Vagina (tissue), 2 donors: ENCODE results near the gene STIM1.

ENCODE experiments used
- POLR2A ChIP-seq, 2 donors: fragments of 450-650 bp; IDR thresholded peaks; one replicate each; pipeline ENCODE4 v1.6.1; 2017; ENCODE audit warnings: antibody characterized with exemption in 2 of 2, mild to moderate bottlenecking in 2 of 2, moderate library complexity in 2 of 2
- TF ChIP-seq, protein P1 (sequence below), 3 experiments: fragments of 450-650 bp in 2 of 3; fragments of 200-600 bp in 1 of 3; sonication (generic) in 1 of 3; IDR thresholded peaks; one replicate each; pipeline ENCODE4 v1.5.1; 2017 to 2019; ENCODE audit warnings: antibody characterized with exemption in 3 of 3, mild to moderate bottlenecking in 2 of 3, moderate library complexity in 2 of 3

- TF ChIP-seq, protein P1, sequence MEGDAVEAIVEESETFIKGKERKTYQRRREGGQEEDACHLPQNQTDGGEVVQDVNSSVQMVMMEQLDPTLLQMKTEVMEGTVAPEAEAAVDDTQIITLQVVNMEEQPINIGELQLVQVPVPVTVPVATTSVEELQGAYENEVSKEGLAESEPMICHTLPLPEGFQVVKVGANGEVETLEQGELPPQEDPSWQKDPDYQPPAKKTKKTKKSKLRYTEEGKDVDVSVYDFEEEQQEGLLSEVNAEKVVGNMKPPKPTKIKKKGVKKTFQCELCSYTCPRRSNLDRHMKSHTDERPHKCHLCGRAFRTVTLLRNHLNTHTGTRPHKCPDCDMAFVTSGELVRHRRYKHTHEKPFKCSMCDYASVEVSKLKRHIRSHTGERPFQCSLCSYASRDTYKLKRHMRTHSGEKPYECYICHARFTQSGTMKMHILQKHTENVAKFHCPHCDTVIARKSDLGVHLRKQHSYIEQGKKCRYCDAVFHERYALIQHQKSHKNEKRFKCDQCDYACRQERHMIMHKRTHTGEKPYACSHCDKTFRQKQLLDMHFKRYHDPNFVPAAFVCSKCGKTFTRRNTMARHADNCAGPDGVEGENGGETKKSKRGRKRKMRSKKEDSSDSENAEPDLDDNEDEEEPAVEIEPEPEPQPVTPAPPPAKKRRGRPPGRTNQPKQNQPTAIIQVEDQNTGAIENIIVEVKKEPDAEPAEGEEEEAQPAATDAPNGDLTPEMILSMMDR (IDR thresholded peaks at IDR 0.05) = no peak
- no peak for TF ChIP-seq POLR2A (IDR thresholded peaks at IDR 0.05)
These were observed 133.9 kb downstream of the STIM1 start for GRCh38 chr11:3989276-3989920.
